GM19351 (cell line): ENCODE results near the gene PLLP.

Source experiments
- ATAC-seq: cut with Tn5 transposase; IDR thresholded peaks from one replicate; pipeline ENCODE4 v1.9.1; 2021; ENCODE audit warnings: mild to moderate bottlenecking, moderate library complexity; ENCODE audit not compliant: unreplicated experiment

Gene PLLP

GRCh38 chr16:57257455-57258070, 26.9 kb downstream of the PLLP start:
- ATAC-seq = no peak

- no peak for ATAC-seq
Measured at GRCh38 chr16:57256601-57257395, 27.7 kb downstream of the PLLP start.

- no peak for ATAC-seq
Measured at GRCh38 chr16:57255686-57256415, 28.6 kb downstream of the PLLP start.

GRCh38 chr16:57253466-57253865, 31.0 kb downstream of the PLLP start:
- no peak for ATAC-seq

DNA sequence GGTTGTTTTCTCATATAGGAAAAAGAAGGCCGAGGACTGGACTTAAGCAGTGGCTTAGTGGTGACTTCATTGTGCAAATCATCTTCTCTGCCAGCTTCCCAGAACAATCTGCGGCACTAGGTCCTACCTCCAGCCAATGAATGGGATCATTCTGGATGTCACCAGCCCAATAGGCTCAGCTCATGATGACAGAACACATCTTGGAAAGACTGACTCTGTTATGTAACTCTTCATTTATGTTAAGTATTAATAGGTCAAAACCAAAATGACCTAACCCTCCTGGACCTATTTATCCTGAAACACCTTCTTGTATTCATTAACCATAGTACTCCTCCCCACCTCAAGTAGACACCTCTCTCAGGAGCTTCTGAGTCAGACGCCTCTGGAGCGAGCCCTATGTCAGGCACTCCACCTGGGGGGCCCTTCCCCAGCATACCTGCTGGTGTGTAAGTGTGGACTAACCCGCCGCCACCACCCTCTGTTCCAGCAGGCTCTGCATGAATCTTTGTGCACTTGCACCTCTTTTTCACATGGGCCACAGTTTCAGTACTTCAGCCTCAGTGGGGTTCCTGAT, 32.2 kb downstream of the PLLP start:
- ATAC-seq = no peak

DNA sequence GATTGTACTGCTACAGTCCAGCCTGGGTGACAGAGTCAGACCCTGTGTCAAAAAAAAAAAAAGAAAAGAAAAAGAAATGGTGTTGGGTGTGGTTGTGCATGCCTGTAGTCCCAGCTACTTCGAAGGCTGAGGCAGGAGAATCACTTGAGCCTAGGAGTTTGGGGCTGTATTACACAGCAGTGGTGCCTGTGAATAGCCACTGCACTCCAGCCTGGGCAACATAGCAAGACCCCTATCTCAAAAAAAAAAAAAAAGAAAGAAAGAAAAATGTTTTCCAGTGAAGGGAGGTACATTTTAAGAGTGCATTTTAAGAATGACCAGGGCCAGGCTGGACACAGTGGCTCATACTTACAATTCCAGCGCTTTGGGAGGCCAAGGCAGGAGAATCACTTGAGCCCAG, 33.1 kb downstream of the PLLP start:
- no peak for ATAC-seq

DNA sequence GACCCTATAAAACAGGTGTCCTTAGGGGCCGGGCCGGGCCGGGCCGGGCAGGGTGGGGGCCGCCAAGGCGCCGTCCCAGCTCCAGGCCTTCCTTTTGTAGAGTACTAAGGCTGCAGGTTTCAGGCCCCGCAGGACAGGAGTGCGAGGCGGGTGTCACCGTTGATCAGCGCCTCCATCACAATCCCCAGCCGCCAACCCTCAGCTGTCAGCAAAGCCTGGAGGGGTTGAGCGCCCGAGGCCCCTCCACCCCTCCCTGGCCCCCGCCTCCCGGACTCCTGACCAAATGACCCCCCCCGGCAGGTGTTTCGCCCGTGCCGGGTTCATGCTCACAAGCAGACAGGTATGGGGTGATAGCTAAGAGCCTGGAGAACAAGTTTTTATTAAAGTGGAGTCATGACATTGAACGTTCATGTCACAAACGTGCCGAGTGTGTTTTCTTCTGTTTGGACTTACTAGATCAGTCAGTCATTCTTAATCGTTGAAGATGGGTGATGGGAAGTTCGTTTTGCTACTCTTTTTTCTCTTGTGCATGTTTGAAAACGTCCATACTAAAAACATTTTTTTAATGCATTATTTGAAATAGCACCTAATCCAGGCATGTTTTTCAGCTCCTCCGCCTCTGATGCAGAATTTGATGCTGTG, 38.9 kb downstream of the PLLP start:
- ATAC-seq = peak; percentile 21

DNA sequence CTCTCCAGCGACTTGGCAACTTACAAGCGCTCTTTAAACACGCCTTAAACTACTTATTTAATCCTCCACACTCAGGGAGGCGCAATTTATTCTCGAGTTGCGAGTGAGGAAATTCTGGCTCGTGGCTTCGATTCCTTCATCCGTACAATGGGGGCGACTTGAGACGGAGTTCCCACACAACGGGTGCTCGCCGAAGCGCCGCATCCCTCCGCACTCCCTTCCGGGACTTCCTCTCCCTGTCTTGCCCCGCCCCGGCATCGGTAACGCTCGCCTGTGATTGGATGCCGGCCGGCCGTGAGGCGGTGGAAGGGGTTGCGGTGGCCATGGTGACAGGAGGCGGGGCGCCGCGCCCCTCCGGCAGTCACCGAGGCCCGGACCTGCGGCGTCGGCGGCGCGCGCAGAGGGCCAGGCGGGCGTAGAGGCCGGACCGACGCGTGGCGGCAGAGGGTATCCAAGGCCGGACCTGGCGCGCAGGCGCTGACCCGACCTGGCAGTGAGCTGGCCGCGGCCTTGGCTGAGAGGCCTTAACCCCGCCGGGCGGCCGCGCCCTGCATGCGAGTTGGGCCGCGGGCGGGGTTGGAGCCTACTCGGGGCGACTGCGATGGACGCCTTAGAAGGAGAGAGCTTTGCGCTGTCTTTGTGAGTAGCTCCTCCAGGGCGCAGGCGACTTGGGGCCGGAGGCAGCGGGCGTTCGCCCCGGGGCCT, 39.6 kb downstream of the PLLP start, which contains the start of gene ARL2BP:
Gene ARL2BP (plus strand): TSS at position 493 of the 705 bp plus-strand sequence. CDS start 109 bp downstream, at position 602.
- ATAC-seq = peak; percentile 94

DNA sequence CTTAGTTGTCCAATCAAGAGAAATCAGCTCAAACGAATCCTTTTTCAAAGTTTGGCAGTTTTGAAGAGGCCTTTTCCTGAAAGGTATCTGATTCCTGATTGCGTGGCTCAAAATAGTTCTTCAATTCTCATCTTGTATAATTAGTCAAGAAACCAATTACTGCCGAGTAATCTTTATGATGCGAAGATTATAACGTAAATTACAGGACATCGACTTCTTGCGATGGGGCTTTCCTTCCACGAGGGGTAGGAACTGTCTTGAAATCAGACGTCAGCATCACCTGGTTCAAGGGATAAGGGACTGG, 40.1 kb downstream of the PLLP start:
- peak; percentile 30 for ATAC-seq

DNA sequence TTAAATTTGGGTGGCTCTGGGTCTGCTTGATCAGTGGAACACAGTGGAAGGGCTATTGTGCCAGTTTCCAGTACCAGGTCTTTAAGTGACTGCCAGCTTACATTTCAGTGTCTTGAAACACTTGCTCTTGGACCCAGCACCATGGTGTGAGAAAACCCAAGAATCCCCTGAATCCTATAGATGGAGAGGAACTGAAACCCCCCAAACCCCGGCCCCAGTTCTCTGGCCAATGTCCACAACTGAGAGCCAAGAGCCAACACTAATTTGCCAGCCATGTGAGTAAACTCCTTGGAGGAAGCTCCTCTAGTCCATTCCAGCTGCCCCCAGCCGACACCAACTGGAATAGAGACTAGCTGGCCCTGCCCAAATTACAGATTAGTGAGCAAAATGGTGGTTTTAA, 41.8 kb downstream of the PLLP start:
- no peak for ATAC-seq

DNA sequence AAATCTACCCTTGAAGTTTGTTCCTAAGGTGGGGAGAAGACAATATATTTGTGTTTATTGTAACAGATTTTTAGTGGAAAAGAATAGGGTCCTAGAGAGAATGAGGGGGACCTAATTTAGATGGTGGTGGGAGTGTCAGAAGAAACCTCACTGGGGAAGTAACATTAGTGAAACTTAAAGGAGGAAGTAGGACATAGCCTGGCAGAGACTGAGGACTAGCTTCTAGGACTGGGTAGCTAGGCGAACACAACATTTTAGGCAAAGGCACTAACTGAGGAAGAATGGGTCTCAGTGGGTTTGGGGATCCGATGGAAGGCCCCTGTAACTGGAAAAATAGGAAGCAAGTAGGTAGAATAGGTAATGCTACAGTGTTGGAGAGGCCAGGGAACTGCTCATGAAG, 43.6 kb downstream of the PLLP start:
- no peak for ATAC-seq

- ATAC-seq = no peak
Measured at GRCh38 chr16:57239107-57239506, 45.4 kb downstream of the PLLP start.

GRCh38 chr16:57238682-57239081, 45.8 kb downstream of the PLLP start:
- no peak for ATAC-seq

GRCh38 chr16:57236022-57236350, 48.5 kb downstream of the PLLP start:
- ATAC-seq = no peak

GRCh38 chr16:57235128-57236021, 49.1 kb downstream of the PLLP start:
- ATAC-seq = no peak

GRCh38 chr16:57234707-57235092, 49.8 kb downstream of the PLLP start:
- no peak for ATAC-seq

GRCh38 chr16:57233944-57234706, 50.3 kb downstream of the PLLP start:
- no peak for ATAC-seq

DNA sequence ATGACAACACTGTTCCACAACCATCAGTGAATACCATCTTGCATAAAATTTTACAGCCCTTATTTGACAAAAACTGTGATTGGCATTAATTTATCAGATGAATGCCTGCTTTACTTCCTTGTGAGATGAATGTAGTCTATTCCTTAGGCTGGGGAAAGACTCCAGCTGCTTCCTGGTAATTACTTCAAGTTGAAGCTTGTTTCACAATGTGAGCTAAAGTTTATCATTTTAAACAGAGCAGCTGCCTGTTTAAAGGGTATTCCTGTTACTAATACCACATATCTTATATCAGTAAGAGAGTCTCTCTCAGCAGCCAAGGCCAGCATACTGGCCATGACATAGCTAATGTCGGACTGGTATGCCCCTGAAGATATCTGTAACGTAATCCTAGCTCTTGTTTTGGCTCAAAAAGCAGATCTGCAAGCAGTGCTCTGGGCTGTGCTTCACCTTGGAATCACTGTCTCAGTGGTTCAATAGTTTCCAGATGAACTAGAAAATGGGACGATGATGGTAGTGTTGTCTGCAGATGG, 52.6 kb downstream of the PLLP start:
- ATAC-seq = no peak

- no peak for ATAC-seq
Measured at GRCh38 chr16:57229079-57229478, 55.4 kb downstream of the PLLP start.
